ENCODE measurements around the gene SI.
"Not testable (repeated sequence)": the region's sequence is repeated elsewhere in the genome, so short reads cannot be mapped to it uniquely, and the experiment has no call there.

SI gene

GRCh38 chr3:165078293-165078692, at the start of gene SI:
TSS of gene SI (minus strand) at chr3:165078496. CDS start at chr3:165076012, 2,484 bp downstream.
- DNase-seq: no peak

- DNase-seq: no peak
Measured at GRCh38 chr3:165125836-165126235, 47.5 kb upstream of the SI start.

GRCh38 chr3:165111401-165111800, 33.1 kb upstream of the SI start:
- no peak for DNase-seq

- DNase-seq: no peak
Measured at GRCh38 chr3:165103616-165104015, 25.3 kb upstream of the SI start.

- peak in 1 of 2 experiments; percentile 22 for DNase-seq
Measured at GRCh38 chr3:165082650-165083049, 4.4 kb upstream of the SI start.

- DNase-seq: no peak
Measured at GRCh38 chr3:165081183-165081582, 2.9 kb upstream of the SI start.

- no peak for DNase-seq
Measured at GRCh38 chr3:165075695-165076094, 2.6 kb downstream of the SI start.

GRCh38 chr3:165070682-165071081, 7.6 kb downstream of the SI start:
- DNase-seq: no peak

- no peak for DNase-seq
Measured at GRCh38 chr3:165056510-165056909, 21.8 kb downstream of the SI start.

GRCh38 chr3:165040186-165040585, 38.1 kb downstream of the SI start:
- DNase-seq: no peak

- DNase-seq: no peak
Measured at GRCh38 chr3:165011557-165011956, 66.7 kb downstream of the SI start.

GRCh38 chr3:164984947-164985346, 93.3 kb downstream of the SI start:
- no peak for DNase-seq

GRCh38 chr3:164962610-164963009, 115.7 kb downstream of the SI start:
- DNase-seq: no peak

- DNase-seq: no peak
Measured at GRCh38 chr3:164952966-164953365, 125.3 kb downstream of the SI start.

- not testable (repeated sequence) for DNase-seq
Measured at GRCh38 chr3:164951403-164951802, 126.9 kb downstream of the SI start.

- DNase-seq: no peak
Measured at GRCh38 chr3:164940745-164941144, 137.6 kb downstream of the SI start.

GRCh38 chr3:164929642-164930041, 148.7 kb downstream of the SI start:
- no peak for DNase-seq

All from Kasumi-1 (cell line).